Activated T-cell treated with anti-CD3 and anti-CD28 coated beads for 1 hour (primary cell): Measurements from ENCODE around the gene FLVCR2.

Experiments used
- DNase-seq: peaks from one replicate; pipeline ENCODE4 v3.0.0-alpha.2; 2020; ENCODE audit warnings: low read depth

The FLVCR2 gene

GRCh38 chr14:75578102-75578785 lies at the start of gene FLVCR2:
FLVCR2 (plus strand) TSS chr14:75578620; CDS start chr14:75578973, 353 bp downstream.
- peak; percentile 58 for DNase-seq

- DNase-seq = no peak
These were observed 47.2 kb upstream of the FLVCR2 start for GRCh38 chr14:75531256-75531655.

GRCh38 chr14:75531660-75532317 lies 46.6 kb upstream of the FLVCR2 start:
- no peak for DNase-seq

- no peak for DNase-seq
These were observed 44.4 kb upstream of the FLVCR2 start for GRCh38 chr14:75533791-75534555.

- no peak for DNase-seq
These were observed 43.1 kb upstream of the FLVCR2 start for GRCh38 chr14:75535164-75535898.

- no peak for DNase-seq
These were observed 41.3 kb upstream of the FLVCR2 start for GRCh38 chr14:75537071-75537470.

- DNase-seq = no peak
These were observed 39.3 kb upstream of the FLVCR2 start for GRCh38 chr14:75539162-75539560.

GRCh38 chr14:75539561-75540478 lies 38.6 kb upstream of the FLVCR2 start:
- DNase-seq = no peak

GRCh38 chr14:75540479-75540851 lies 38.0 kb upstream of the FLVCR2 start:
- DNase-seq = no peak

- peak; percentile 60 for DNase-seq
These were observed 35.8 kb upstream of the FLVCR2 start for GRCh38 chr14:75542588-75543091.

- no peak for DNase-seq
These were observed 35.2 kb upstream of the FLVCR2 start for GRCh38 chr14:75543253-75543652.

- DNase-seq = no peak
These were observed 34.6 kb upstream of the FLVCR2 start for GRCh38 chr14:75543786-75544185.

- no peak for DNase-seq
These were observed 32.5 kb upstream of the FLVCR2 start for GRCh38 chr14:75545907-75546306.

- DNase-seq = no peak
These were observed 30.7 kb upstream of the FLVCR2 start for GRCh38 chr14:75547552-75548250.

- no peak for DNase-seq
These were observed 29.9 kb upstream of the FLVCR2 start for GRCh38 chr14:75548544-75548943.

- no peak for DNase-seq
These were observed 29.3 kb upstream of the FLVCR2 start for GRCh38 chr14:75549169-75549568.

GRCh38 chr14:75551021-75551420 lies 27.4 kb upstream of the FLVCR2 start:
- DNase-seq = no peak

- no peak for DNase-seq
These were observed 25.3 kb upstream of the FLVCR2 start for GRCh38 chr14:75553157-75553556.

- DNase-seq = no peak
These were observed 24.6 kb upstream of the FLVCR2 start for GRCh38 chr14:75553761-75554364.

GRCh38 chr14:75554482-75554881 lies 23.9 kb upstream of the FLVCR2 start:
- DNase-seq = no peak
